DND-41 (cell line): ENCODE data around the gene CPNE6.

Source experiments
- ATAC-seq: fragments of 200-7000 bp; cut with Tn5 transposase; 3 replicates; pipeline ENCODE4 v1.9.1; 2021; ENCODE audit warnings: low read depth; ENCODE audit not compliant: insufficient read depth
- DNase-seq: peaks from one replicate; pipeline ENCODE4 v3.0.0-alpha.2; 2020
- H2AFZ ChIP-seq: 2 replicates; pipeline ENCODE4 v1.6.0; 2012; ENCODE audit warnings: low read depth, low read length
- H3K27ac ChIP-seq: 2 replicates; pipeline ENCODE4 v1.5.1; 2012; ENCODE audit warnings: low read length, inconsistent platforms
- H3K27me3 ChIP-seq: fragments of 200-600 bp; sonication (generic); 2 replicates; pipeline ENCODE4 v1.6.0; 2012; ENCODE audit warnings: low read length, mild to moderate bottlenecking, inconsistent platforms; ENCODE audit not compliant: insufficient read depth, poor library complexity
- H3K36me3 ChIP-seq: 2 replicates; pipeline ENCODE4 v1.5.1; 2012; ENCODE audit warnings: low read length, inconsistent platforms; ENCODE audit not compliant: insufficient read depth
- H3K4me1 ChIP-seq: 2 replicates; pipeline ENCODE4 v1.5.1; 2012; ENCODE audit warnings: mild to moderate bottlenecking, low read length; ENCODE audit not compliant: insufficient read depth
- H3K4me2 ChIP-seq: 2 replicates; pipeline ENCODE4 v1.6.0; 2012; ENCODE audit warnings: mild to moderate bottlenecking, moderate library complexity, low read length, inconsistent platforms; ENCODE audit not compliant: insufficient read depth
- H3K4me3 ChIP-seq, 2 experiments: fragments of 200-600 bp in 1 of 2; shearing (Covaris generic) in 1 of 2; 2 replicates each; pipeline ENCODE4 v1.5.1; 2012 to 2016; ENCODE audit warnings: inconsistent platforms in 2 of 2, low read length in 2 of 2, mild to moderate bottlenecking in 2 of 2, low read depth in 1 of 2, moderate library complexity in 1 of 2
- H3K79me2 ChIP-seq: 2 replicates; pipeline ENCODE4 v1.6.0; 2012; ENCODE audit warnings: low read length, inconsistent platforms; ENCODE audit not compliant: insufficient read depth
- H3K9ac ChIP-seq: 2 replicates; pipeline ENCODE4 v1.6.0; 2012; ENCODE audit warnings: low read depth, mild to moderate bottlenecking, inconsistent platforms, low read length, moderate library complexity
- H3K9me3 ChIP-seq: 2 replicates; pipeline ENCODE4 v1.5.1; 2012; ENCODE audit warnings: low read length, moderate library complexity, mild to moderate bottlenecking, inconsistent platforms; ENCODE audit not compliant: insufficient read depth, severe bottlenecking
- H4K20me1 ChIP-seq: 2 replicates; pipeline ENCODE4 v1.6.0; 2012; ENCODE audit warnings: low read length; ENCODE audit not compliant: insufficient read depth
- CTCF ChIP-seq: IDR thresholded peaks from 2 replicates; pipeline ENCODE4 v1.5.1; 2012; ENCODE audit warnings: borderline replicate concordance, low read length, moderate library complexity, mild to moderate bottlenecking; ENCODE audit not compliant: poor library complexity, severe bottlenecking; ENCODE audit errors: extremely low read depth
- EZH2 ChIP-seq: IDR thresholded peaks from 3 replicates; pipeline ENCODE4 v1.6.1; 2012; ENCODE audit warnings: borderline replicate concordance, low read depth, mild to moderate bottlenecking, moderate library complexity, low read length, inconsistent platforms; ENCODE audit not compliant: severe bottlenecking

Gene CPNE6

GRCh38 chr14:24113801-24114531 is 42.6 kb downstream of the CPNE6 start:
- H2AFZ ChIP-seq: peak overlapping the region; percentile 98
- ATAC-seq: peak; percentile 57
- peak; percentile 87 for DNase-seq

GRCh38 chr14:24114532-24115421 is 43.4 kb downstream of the CPNE6 start, which contains the start of the genes DCAF11 and NRL:
Gene DCAF11 (plus strand): TSS chr14:24114777. CDS start chr14:24115595, 818 bp downstream.
Gene NRL (minus strand): TSS chr14:24114949. CDS start chr14:24082848, 32,101 bp downstream.
- Histone ChIP-seq H3K27ac (peak within 1 kb of the TSS; percentile 100), H3K4me3 (peak within 1 kb of the TSS; percentile 28 to 63), H3K4me2 (peak within 1 kb of the TSS; percentile 93), H3K79me2 (peaks cover 22% of the 10 kb centered on the region), H3K27me3 (no peaks in the 10 kb centered on the region), H2AFZ (peak within 1 kb of the TSS; percentile 98), H4K20me1 (no peaks in the 10 kb centered on the region), H3K36me3 (peaks cover 36% of the 10 kb centered on the region), H3K4me1 (peaks cover 23% of the 10 kb centered on the region), H3K9me3 (no peaks in the 10 kb centered on the region), H3K9ac (peak within 1 kb of the TSS; percentile 76)
- no peak for TF ChIP-seq CTCF
- TF ChIP-seq EZH2: no peak
- DNase-seq (peak; percentile 99), ATAC-seq (peak; percentile 87)

More at GRCh38 chr14:24113801-24114531, 42.6 kb downstream of the CPNE6 start:
- Histone ChIP-seq H3K36me3 (peaks cover 28% of the 10 kb centered on the region), H4K20me1 (no peaks in the 10 kb centered on the region), H3K27ac (peak overlapping the region; percentile 100), H3K9ac (peak overlapping the region; percentile 76), H3K4me3 (peak overlapping the region; percentile 28 to 63), H3K4me1 (peaks cover 26% of the 10 kb centered on the region), H3K9me3 (no peaks in the 10 kb centered on the region), H3K4me2 (peak overlapping the region; percentile 93), H3K27me3 (no peaks in the 10 kb centered on the region), H3K79me2 (peaks cover 22% of the 10 kb centered on the region)
- no peak for TF ChIP-seq EZH2
- no peak for TF ChIP-seq CTCF

- ATAC-seq: no peak
- Histone ChIP-seq H3K79me2 (peaks cover 22% of the 10 kb centered on the region), H3K27ac (peak overlapping the region; percentile 100), H3K4me2 (peak overlapping the region; percentile 93), H3K27me3 (no peaks in the 10 kb centered on the region), H3K4me1 (peaks cover 23% of the 10 kb centered on the region), H3K9ac (peak overlapping the region; percentile 76), H4K20me1 (no peaks in the 10 kb centered on the region), H3K4me3 (peak overlapping the region; percentile 28 to 63), H3K9me3 (no peaks in the 10 kb centered on the region), H2AFZ (peak overlapping the region; percentile 85), H3K36me3 (peaks cover 39% of the 10 kb centered on the region)
- TF ChIP-seq CTCF (no peak), EZH2 (no peak)
- no peak for DNase-seq
Measured at GRCh38 chr14:24115422-24116127, 44.2 kb downstream of the CPNE6 start.
